Spleen (tissue), 7 donors: ENCODE data around the gene SNX5.

Source experiments
- CTCF ChIP-seq, 11 experiments: fragments of 200-600 bp in 7 of 11; fragments of 450-650 bp in 4 of 11; sonication (generic) in 4 of 11; IDR thresholded peaks in 8 of 11; conservative IDR thresholded peaks in 3 of 11; 1 replicate in 7 of 11; 2 replicates in 4 of 11; pipeline versions ENCODE4 v1.4.0 to v1.8.0; 2016 to 2021; ENCODE audit warnings: antibody characterized with exemption in 11 of 11, inconsistent platforms in 4 of 11, mild to moderate bottlenecking in 1 of 11
- POLR2A ChIP-seq, 3 donors: fragments of 450-650 bp; IDR thresholded peaks; one replicate each; pipeline ENCODE4 v1.5.1; 2017; ENCODE audit warnings: antibody characterized with exemption in 3 of 3, mild to moderate bottlenecking in 1 of 3
- POLR2AphosphoS5 ChIP-seq, 3 donors: sonication (generic); formaldehyde crosslinking; IDR thresholded peaks; one replicate each; pipeline ENCODE4 v1.5.1; 2017; ENCODE audit warnings: antibody characterized with exemption in 3 of 3
- donor health status: DM: no; HTN: no; CAD: no; lungs with moderate emphysema.
- donor health status: DM: no; HTN: no; CAD: no.
- donor health status: DM: no; HTN: no; CAD: no.

- TF ChIP-seq POLR2AphosphoS5 (IDR thresholded peaks at IDR 0.05) (no peak), CTCF (IDR thresholded peaks at IDR 0.05 in 8 of 11, conservative IDR thresholded peaks at IDR 0.05 in 3 of 11) (no peak), POLR2A (IDR thresholded peaks at IDR 0.05) (no peak)
These were observed 24.4 kb upstream of the SNX5 start for GRCh38 chr20:17992847-17993513.
